ENCODE measurements around the gene MPZL2.
"Not testable (repeated sequence)": the region's sequence is repeated elsewhere in the genome, so short reads cannot be mapped to it uniquely, and the experiment has no call there.

- not testable (repeated sequence) for TF ChIP-seq CTCF, POLR2A (IDR thresholded peaks at IDR 0.05)
Measured at GRCh38 chr11:118308995-118309528, 45.0 kb upstream of the MPZL2 start.
